ENCODE measurements around the gene WBP2.
A peak's percentile ranks its signal among the peaks of the same experiment; 100 is the strongest.

- no peak for TF ChIP-seq ETV6 (conservative IDR thresholded peaks at IDR 0.05 in 1 of 2, IDR thresholded peaks at IDR 0.05 in 1 of 2; ENCODE audit: borderline replicate concordance in 1 of 2, low read depth in 1 of 2)
- TF ChIP-seq EP300 (IDR thresholded peaks at IDR 0.05; ENCODE audit: borderline replicate concordance in 1 of 2, control insufficient read depth in 1 of 2, low read depth in 2 of 2, low read length in 2 of 2), result no peak
- 0 out of 6 replicates have a peak, but pooled peaks of 1 of the 3 experiments have one; percentile 14 for TF ChIP-seq CTCF (IDR thresholded peaks at IDR 0.05 in 2 of 3, conservative IDR thresholded peaks at IDR 0.05 in 1 of 3; ENCODE audit: control insufficient read depth in 2 of 3, extremely low read depth in 1 of 3, insufficient read depth in 1 of 3, low read depth in 3 of 3, low read length in 3 of 3)
- no peak for TF ChIP-seq HSF1 (IDR thresholded peaks at IDR 0.05; ENCODE audit: low read depth, low read length)
- TF ChIP-seq FOXM1 (IDR thresholded peaks at IDR 0.05; ENCODE audit: low read depth, low read length), result no peak
Observed at GRCh38 chr17:75799402-75799801, 55.7 kb downstream of the WBP2 start.

Measured in GM12878 (cell line).